Mucosa of gallbladder (tissue), 1 donor: ENCODE results near the gene SPP1. TPM values are rescaled to one million over a fixed set of nuclear protein-coding genes. Genes with fewer than 3 reads are reported as not detected.
"Not testable (repeated sequence)": the region's sequence is repeated elsewhere in the genome, so short reads cannot be mapped to it uniquely, and the experiment has no call there.

Experiments
- DNase-seq: peaks from one replicate; pipeline ENCODE4 v3.0.0-alpha.2; 2020; ENCODE audit warnings: low spot score
- total RNA-seq: library from RNA; stranded (reverse); gene quantifications from one replicate; pipeline ENCODE4 v1.2.1, GENCODE V29; 2021
- donor health status: DM: no; HTN: no; CAD: no.

Gene SPP1
- total RNA-seq, 1 donor from 2014 or later: 3,399 TPM

DNA sequence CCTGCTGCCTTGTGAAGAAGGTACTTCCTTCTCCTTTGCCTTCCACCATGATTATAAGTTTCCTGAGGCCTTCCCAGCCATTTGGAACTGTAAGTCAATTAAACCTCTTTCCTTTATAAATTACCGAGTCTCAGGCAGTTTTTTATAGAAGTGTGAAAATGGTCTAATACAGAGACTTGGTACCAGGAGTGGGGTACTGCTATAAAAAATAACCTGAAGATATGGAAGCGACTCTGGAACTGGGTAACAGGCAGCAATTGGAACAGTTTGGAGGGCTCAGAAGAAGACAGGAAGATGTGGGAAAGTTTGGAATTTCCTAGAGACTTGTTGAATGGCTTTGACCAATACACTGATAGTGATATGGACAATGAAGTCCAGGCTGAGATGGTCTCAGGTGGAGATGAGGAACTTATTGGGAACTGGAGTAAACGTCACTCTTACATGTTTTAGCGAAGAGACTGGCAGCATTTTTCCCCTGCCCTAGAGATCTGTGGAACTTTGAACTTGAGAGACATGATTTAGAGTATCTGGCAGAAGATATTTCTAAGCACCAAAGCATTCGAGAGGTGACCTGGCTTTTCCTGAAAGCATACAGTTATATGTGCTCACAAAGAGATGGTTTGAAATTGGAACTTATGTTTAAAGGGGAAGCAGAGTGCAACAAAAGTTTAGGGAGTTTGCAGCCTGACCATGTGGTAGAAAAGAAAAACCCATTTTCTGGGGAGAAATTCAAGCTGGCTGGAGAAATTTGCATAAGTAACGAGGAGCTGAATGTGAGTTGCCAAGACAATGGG is 50.6 kb downstream of the SPP1 start:
- not testable (repeated sequence) for DNase-seq

DNA sequence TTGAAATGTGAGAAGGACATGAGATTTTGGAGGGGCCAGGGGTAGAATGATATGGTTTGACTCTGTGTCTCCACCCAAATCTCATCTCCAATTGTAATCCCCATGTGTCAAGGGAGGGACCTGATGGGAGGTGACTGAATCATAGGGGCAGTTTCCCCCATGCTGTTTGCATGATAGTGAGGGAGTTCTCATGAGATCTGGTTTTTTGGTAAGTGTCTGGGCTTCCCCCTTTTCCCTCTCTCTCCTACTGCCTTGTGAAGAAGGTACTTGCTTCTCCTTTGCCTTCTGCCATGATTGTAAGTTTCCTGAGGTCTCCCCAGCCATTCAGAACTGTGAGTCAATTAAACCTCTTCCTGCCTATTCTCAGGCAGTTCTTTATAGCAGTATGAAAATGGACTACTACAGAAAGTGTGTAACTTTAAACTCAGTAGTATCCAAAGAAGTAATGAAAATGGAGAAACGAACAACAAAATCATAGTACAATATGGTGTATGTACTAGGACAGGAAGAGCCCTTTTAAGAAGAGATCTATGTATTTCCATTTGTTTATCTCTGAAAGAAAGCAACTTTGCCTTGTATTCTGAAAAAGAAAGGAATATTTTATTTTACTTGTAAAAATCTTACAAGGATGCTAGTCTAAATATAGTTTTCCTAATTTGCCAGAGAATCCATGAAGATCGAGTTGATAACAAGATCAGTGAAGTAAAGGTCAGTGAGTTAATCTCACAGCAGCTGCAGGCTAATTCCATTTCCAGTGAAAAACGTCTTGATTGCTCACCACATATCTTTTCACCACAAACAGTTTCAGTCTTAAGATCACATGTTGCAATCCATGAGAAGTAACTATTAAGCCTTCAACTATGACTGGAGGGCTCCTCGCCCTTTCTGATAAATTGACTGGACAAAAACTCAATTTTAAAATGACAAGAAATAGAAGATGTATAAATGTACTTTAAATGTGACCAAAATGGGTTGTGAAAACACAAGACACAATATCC is 52.4 kb downstream of the SPP1 start:
- no peak for DNase-seq

DNA sequence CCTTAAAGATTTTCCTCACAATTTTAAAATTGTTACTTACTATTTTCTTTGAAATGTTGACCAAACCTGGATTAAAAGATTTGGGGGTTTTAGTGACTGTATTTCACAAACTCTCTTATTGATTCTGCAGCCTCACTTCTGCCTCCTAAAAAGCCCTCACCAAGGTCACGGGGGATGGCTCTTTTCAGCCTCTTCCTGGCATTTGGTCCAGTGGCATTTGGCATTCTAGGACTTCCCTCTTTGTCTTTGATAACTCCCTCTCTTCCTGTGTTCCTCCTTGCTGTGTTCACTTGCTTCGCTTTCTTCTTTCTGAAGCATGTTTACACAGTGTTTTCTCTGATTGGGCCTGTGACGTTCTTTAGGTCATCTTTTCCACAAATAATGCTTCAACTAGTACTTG is 53.4 kb downstream of the SPP1 start:
- DNase-seq: no peak

DNA sequence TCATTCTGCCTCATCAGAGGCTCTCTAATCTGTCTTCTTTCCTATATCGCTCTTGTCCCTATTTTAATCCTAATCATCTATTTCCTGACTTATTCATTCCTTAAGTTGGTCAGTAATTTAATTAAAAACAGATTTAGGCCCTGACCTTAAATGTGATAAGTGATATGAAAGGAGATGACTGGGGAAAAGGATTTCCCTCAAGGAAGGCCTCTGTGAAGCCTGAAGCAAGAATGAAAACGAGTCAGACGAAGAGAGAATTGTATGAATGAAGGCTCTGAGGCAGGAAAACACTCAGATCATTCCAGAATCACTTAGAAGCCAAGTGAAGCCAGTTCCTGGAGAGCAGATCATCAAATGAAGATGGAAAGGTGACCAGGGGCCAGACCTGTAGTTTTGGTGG is 54.0 kb downstream of the SPP1 start:
- no peak for DNase-seq

DNA sequence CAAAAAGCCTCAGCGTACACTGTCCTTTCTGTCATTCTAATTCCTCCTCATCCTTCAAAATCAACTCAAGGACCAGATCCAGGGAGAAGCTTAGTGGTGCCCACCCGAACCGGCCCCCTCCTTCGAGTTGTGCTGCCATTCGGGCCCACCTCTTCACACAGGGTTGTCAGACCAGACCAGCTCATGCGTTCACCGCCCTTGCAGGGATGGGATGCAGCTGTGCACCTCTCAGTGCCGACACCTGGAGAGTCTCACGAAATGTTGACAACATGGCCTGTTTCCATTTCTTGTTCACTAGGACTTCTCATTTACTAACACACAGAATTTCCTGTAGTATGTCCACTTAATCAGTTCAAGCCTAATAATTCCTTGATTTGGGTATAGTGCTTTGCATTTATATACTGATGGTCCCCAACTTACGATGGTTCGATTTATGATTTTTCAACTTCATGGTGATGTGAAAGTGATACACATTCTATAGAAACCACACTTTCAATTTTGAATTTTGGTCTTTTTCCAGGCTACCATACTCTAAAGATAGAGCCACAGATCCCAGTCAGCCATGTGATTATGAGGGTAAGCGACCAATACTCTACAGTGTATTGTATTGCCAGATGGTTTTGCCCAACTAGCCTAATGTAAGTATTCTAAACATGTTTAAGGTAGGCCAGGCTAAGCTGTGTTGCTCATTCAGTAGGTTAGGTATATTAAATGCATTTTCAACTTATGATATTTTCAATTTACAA is 55.2 kb downstream of the SPP1 start:
- DNase-seq: no peak

Other genes with a start within 250 kb of the SPP1 start
- 2.1 TPM for gene IBSP, start 176.2 kb upstream of the SPP1 start, total RNA-seq
- not detected for gene MEPE, start 142.7 kb upstream of the SPP1 start, total RNA-seq
- gene PKD2, start 31.9 kb downstream of the SPP1 start, total RNA-seq: 38.4 TPM
- gene ABCG2, start 182.9 kb downstream of the SPP1 start, total RNA-seq: 3.5 TPM